ENCODE data around the gene ADCK1.
"Not testable (repeated sequence)": the region's sequence is repeated elsewhere in the genome, so short reads cannot be mapped to it uniquely, and the experiment has no call there.

Gene ADCK1

GRCh38 chr14:77867476-77867875, 67.6 kb downstream of the ADCK1 start:
- no peak for DNase-seq

- DNase-seq, result no peak
These were observed 68.8 kb downstream of the ADCK1 start for GRCh38 chr14:77868552-77869285.

- no peak for DNase-seq
These were observed 69.4 kb downstream of the ADCK1 start for GRCh38 chr14:77869340-77869739.

GRCh38 chr14:77870646-77871045, 70.7 kb downstream of the ADCK1 start:
- DNase-seq, result no peak

- DNase-seq, result no peak
These were observed 72.2 kb downstream of the ADCK1 start for GRCh38 chr14:77872152-77872551.

GRCh38 chr14:77872983-77873382, 73.1 kb downstream of the ADCK1 start:
- no peak for DNase-seq

- no peak for DNase-seq
These were observed 78.9 kb downstream of the ADCK1 start for GRCh38 chr14:77878783-77879182.

GRCh38 chr14:77880056-77880455, 80.1 kb downstream of the ADCK1 start:
- no peak for DNase-seq

- DNase-seq, result no peak
These were observed 82.2 kb downstream of the ADCK1 start for GRCh38 chr14:77882098-77882497.

GRCh38 chr14:77882636-77883035, 82.7 kb downstream of the ADCK1 start:
- DNase-seq, result no peak

- DNase-seq, result no peak
These were observed 83.4 kb downstream of the ADCK1 start for GRCh38 chr14:77883131-77883846.

- no peak for DNase-seq
These were observed 83.9 kb downstream of the ADCK1 start for GRCh38 chr14:77883847-77884238.

GRCh38 chr14:77885367-77885766, 85.5 kb downstream of the ADCK1 start:
- DNase-seq, result peak; percentile 32

GRCh38 chr14:77886010-77886409, 86.1 kb downstream of the ADCK1 start:
- DNase-seq, result no peak

- DNase-seq, result not testable (repeated sequence)
These were observed 89.0 kb downstream of the ADCK1 start for GRCh38 chr14:77888903-77889302.

- DNase-seq, result peak; percentile 32
These were observed 90.1 kb downstream of the ADCK1 start for GRCh38 chr14:77889971-77890442.

- DNase-seq, result no peak
These were observed 91.0 kb downstream of the ADCK1 start for GRCh38 chr14:77890873-77891272.

- DNase-seq, result no peak
These were observed 92.5 kb downstream of the ADCK1 start for GRCh38 chr14:77892381-77892871.

GRCh38 chr14:77892890-77893484, 93.1 kb downstream of the ADCK1 start:
- no peak for DNase-seq

GRCh38 chr14:77897374-77897773, 97.5 kb downstream of the ADCK1 start:
- no peak for DNase-seq

- DNase-seq, result no peak
These were observed 102.9 kb downstream of the ADCK1 start for GRCh38 chr14:77902811-77903210.

- DNase-seq, result no peak
These were observed 103.3 kb downstream of the ADCK1 start for GRCh38 chr14:77903221-77903620.

- no peak for DNase-seq
These were observed 104.2 kb downstream of the ADCK1 start for GRCh38 chr14:77903937-77904617.

Data from OCI-M1 (cell line).